Measurements from ENCODE around the gene AKAP6. TPM values are rescaled to one million over a fixed set of nuclear protein-coding genes. Genes with fewer than 3 reads are reported as not detected.

The AKAP6 gene
- total and polyA plus RNA-seq, 4 donors = 0.42 to 3.2 (median 1.7) TPM

- Histone ChIP-seq H3K9me3 (ENCODE audit: control insufficient read depth in 4 of 4, low read length in 3 of 4) (no peaks in the 10 kb centered on the region), H3K4me3 (ENCODE audit: low read depth in 1 of 3, low read length in 3 of 3) (no peak overlapping the region), H3K36me3 (ENCODE audit: control insufficient read depth in 4 of 4, insufficient read depth in 3 of 4, low read depth in 1 of 4, low read length in 3 of 4) (peaks cover 0 to 3% (median 0%) of the 10 kb centered on the region in 4 donors), H3K27ac (ENCODE audit: low read depth in 1 of 2, low read length in 2 of 2) (no peak overlapping the region), H3K27me3 (ENCODE audit: control insufficient read depth in 4 of 4, insufficient read depth in 4 of 4, low read length in 3 of 4) (no peaks in the 10 kb centered on the region), H3K4me1 (ENCODE audit: control insufficient read depth in 4 of 4, insufficient read depth in 4 of 4, low read length in 3 of 4) (no peaks in the 10 kb centered on the region), H3K9ac (ENCODE audit: low read depth in 1 of 2, low read length in 2 of 2) (no peak overlapping the region)
- 80% methylated on average over 2 of the region's 2 CpGs for WGBS
- DNase-seq (ENCODE audit: low spot score) = no peak
- no peak for TF ChIP-seq EGR1 (IDR thresholded peaks at IDR 0.05; ENCODE audit: low read depth in 2 of 2)
- no peak for TF ChIP-seq HNF4A (conservative IDR thresholded peaks at IDR 0.05)
- TF ChIP-seq ZBTB33 (IDR thresholded peaks at IDR 0.05) = no peak
- no peak for TF ChIP-seq SP1 (IDR thresholded peaks at IDR 0.05)
- no peak for TF ChIP-seq FOXA1 (IDR thresholded peaks at IDR 0.05)
- no peak for TF ChIP-seq RAD21 (IDR thresholded peaks at IDR 0.05)
- TF ChIP-seq FOXA2 (IDR thresholded peaks at IDR 0.05) = no peak
- no peak for TF ChIP-seq MAX (IDR thresholded peaks at IDR 0.05)
These were observed 202.9 kb downstream of the AKAP6 start for GRCh38 chr14:32531942-32532515.

- 90% methylated on average over 3 of the region's 3 CpGs for WGBS
- Histone ChIP-seq H3K36me3 (ENCODE audit: control insufficient read depth in 4 of 4, insufficient read depth in 3 of 4, low read depth in 1 of 4, low read length in 3 of 4) (peaks cover 0 to 6% (median under 1%) of the 10 kb centered on the region in 4 donors), H3K27ac (ENCODE audit: low read depth in 1 of 2, low read length in 2 of 2) (no peak overlapping the region), H3K9ac (ENCODE audit: low read depth in 1 of 2, low read length in 2 of 2) (no peak overlapping the region), H3K9me3 (ENCODE audit: control insufficient read depth in 4 of 4, low read length in 3 of 4) (no peaks in the 10 kb centered on the region), H3K27me3 (ENCODE audit: control insufficient read depth in 4 of 4, insufficient read depth in 4 of 4, low read length in 3 of 4) (no peaks in the 10 kb centered on the region), H3K4me1 (ENCODE audit: control insufficient read depth in 4 of 4, insufficient read depth in 4 of 4, low read length in 3 of 4) (no peaks in the 10 kb centered on the region), H3K4me3 (ENCODE audit: low read depth in 1 of 3, low read length in 3 of 3) (no peak overlapping the region)
- DNase-seq (ENCODE audit: low spot score) = no peak
- TF ChIP-seq MAX (IDR thresholded peaks at IDR 0.05) = no peak
- no peak for TF ChIP-seq ATF3 (IDR thresholded peaks at IDR 0.05)
- TF ChIP-seq TAF1 (conservative IDR thresholded peaks at IDR 0.05) = no peak
- TF ChIP-seq RAD21 (IDR thresholded peaks at IDR 0.05) = no peak
- no peak for TF ChIP-seq NR2F2 (IDR thresholded peaks at IDR 0.05)
- no peak for TF ChIP-seq CTCF (IDR thresholded peaks at IDR 0.05; ENCODE audit: low read depth, low read length, missing input control)
These were observed 205.0 kb downstream of the AKAP6 start for GRCh38 chr14:32534145-32534544.

GRCh38 chr14:32536175-32536574 lies 207.1 kb downstream of the AKAP6 start:
- H3K27me3 ChIP-seq (ENCODE audit: control insufficient read depth in 4 of 4, insufficient read depth in 4 of 4, low read length in 3 of 4) = no peaks in the 10 kb centered on the region
- no peaks in the 10 kb centered on the region for H3K4me1 ChIP-seq (ENCODE audit: control insufficient read depth in 4 of 4, insufficient read depth in 4 of 4, low read length in 3 of 4)
- peaks cover 0 to 8% (median under 1%) of the 10 kb centered on the region in 4 donors for H3K36me3 ChIP-seq (ENCODE audit: control insufficient read depth in 4 of 4, insufficient read depth in 3 of 4, low read depth in 1 of 4, low read length in 3 of 4)
- no peak overlapping the region for H3K9ac ChIP-seq (ENCODE audit: low read depth in 1 of 2, low read length in 2 of 2)
- no peak overlapping the region for H3K27ac ChIP-seq (ENCODE audit: low read depth in 1 of 2, low read length in 2 of 2)
- no peak overlapping the region for H3K4me3 ChIP-seq (ENCODE audit: low read depth in 1 of 3, low read length in 3 of 3)
- DNase-seq (ENCODE audit: low spot score) = no peak
- 99% methylated on average over 2 of the region's 2 CpGs for WGBS
- no peaks in the 10 kb centered on the region for H3K9me3 ChIP-seq (ENCODE audit: control insufficient read depth in 4 of 4, low read length in 3 of 4)
- TF ChIP-seq HNF4A (conservative IDR thresholded peaks at IDR 0.05) = no peak
- TF ChIP-seq HNF4G (IDR thresholded peaks at IDR 0.05) = no peak
- no peak for TF ChIP-seq TAF1 (conservative IDR thresholded peaks at IDR 0.05)
